HepG2 (cell line): Measurements from ENCODE around the gene C1QTNF5. TPM values are rescaled to one million over a fixed set of nuclear protein-coding genes. Genes with fewer than 3 reads are reported as not detected.

ENCODE experiments used
- ATAC-seq: fragments of 200-7000 bp; cut with Tn5 transposase; 3 replicates; pipeline ENCODE4 v1.9.1; 2020; ENCODE audit warnings: mild to moderate bottlenecking, moderate library complexity
- BruUV-seq: library from RNA; stranded (reverse); fragments of 400-500 nt; replicated peaks from 2 replicates; lab custom pipeline; 2021; lab: Mats Ljungman, UMichigan
- CTCF ChIA-PET: fragments of 300-600 bp; formaldehyde crosslinking; extraction: SDS; loops from one replicate; lab custom pipeline; 2021; ENCODE audit warnings: low total read pairs, inconsistent platforms, low intra/inter-chr PET ratio; lab: Yijun Ruan, JAX
- POLR2A ChIA-PET: fragments of 350-600 bp; sonication (Branson Sonifier 250); formaldehyde crosslinking; loops from one replicate; lab custom pipeline; 2020; ENCODE audit warnings: antibody characterized with exemption, inconsistent platforms; lab: Yijun Ruan, JAX
- DNase-seq: peaks from one replicate; pipeline ENCODE4 v3.0.0-alpha.2; 2015; ENCODE audit warnings: low spot score
- FAIRE-seq: peaks from 3 replicates; lab custom pipeline; 2011; peaks lifted over from hg19 to GRCh38; lab: Jason Lieb, UNC
- H2AFZ ChIP-seq: one replicate; pipeline ENCODE4 v1.6.1; 2011; ENCODE audit warnings: low read length, inconsistent platforms
- H3K27ac ChIP-seq: fragments of 300-600 bp; 3 replicates; pipeline ENCODE4 v1.8.0; 2011; ENCODE audit warnings: mixed run types, mild to moderate bottlenecking, mixed read lengths, low read length, inconsistent platforms; ENCODE audit not compliant: insufficient read depth; ENCODE audit errors: extremely low read length
- H3K27me3 ChIP-seq, 2 experiments: fragments of 200-600 bp in 1 of 2; 2 replicates in 1 of 2; 3 replicates in 1 of 2; pipeline versions ENCODE4 v1.6.0 to v1.8.0; 2011; ENCODE audit warnings: low read length in 2 of 2, mild to moderate bottlenecking in 2 of 2, moderate library complexity in 2 of 2, inconsistent platforms in 1 of 2; ENCODE audit not compliant: insufficient read depth in 2 of 2, control insufficient read depth in 1 of 2
- H3K36me3 ChIP-seq, 2 experiments: fragments of 200-600 bp in 1 of 2; replicated peaks in 1 of 2; 2 replicates in 1 of 2; 3 replicates in 1 of 2; pipeline versions ENCODE4 v1.5.1 to v1.8.0; 2011; ENCODE audit warnings: low read length in 2 of 2, inconsistent platforms in 1 of 2; ENCODE audit not compliant: insufficient read depth in 2 of 2, control insufficient read depth in 1 of 2
- H3K4me1 ChIP-seq: 2 replicates; pipeline ENCODE4 v1.5.1; 2012; ENCODE audit warnings: low read length, inconsistent platforms; ENCODE audit not compliant: insufficient read depth
- H3K4me2 ChIP-seq: 2 replicates; pipeline ENCODE4 v1.6.0; 2011; ENCODE audit warnings: low read depth, low read length, inconsistent platforms
- H3K4me3 ChIP-seq, 3 experiments: fragments of 200-600 bp in 1 of 3; sonication (generic), shearing (Covaris generic) in 1 of 3; replicated peaks in 1 of 3; 2 replicates each; pipeline ENCODE4 v1.5.1; 2011 to 2016; ENCODE audit warnings: low read length in 3 of 3, inconsistent platforms in 2 of 3, low read depth in 2 of 3, mild to moderate bottlenecking in 2 of 3, control low read depth in 1 of 3, mixed read lengths in 1 of 3; ENCODE audit not compliant: insufficient read depth in 1 of 3
- H3K79me2 ChIP-seq: one replicate; pipeline ENCODE4 v1.6.1; 2011; ENCODE audit warnings: low read length, inconsistent platforms; ENCODE audit not compliant: insufficient read depth
- H3K9ac ChIP-seq: 2 replicates; pipeline ENCODE4 v1.6.0; 2011; ENCODE audit warnings: mild to moderate bottlenecking, low read depth, low read length, inconsistent platforms; ENCODE audit not compliant: insufficient read depth
- H3K9me3 ChIP-seq: 2 replicates; pipeline ENCODE4 v1.5.1; 2012; ENCODE audit warnings: mild to moderate bottlenecking, low read length
- H4K20me1 ChIP-seq: 2 replicates; pipeline ENCODE4 v1.6.0; 2011; ENCODE audit warnings: inconsistent platforms, mild to moderate bottlenecking, low read length, moderate library complexity; ENCODE audit not compliant: insufficient read depth
- ELF3 ChIP-seq: IDR thresholded peaks from 2 replicates; pipeline ENCODE4 v1.6.1; 2016; ENCODE audit warnings: missing genetic modification reagents, missing compliant biosample characterization
- FOXK2 ChIP-seq: fragments of 450-650 bp; IDR thresholded peaks from 2 replicates; pipeline ENCODE4 v1.6.1; 2016
- GATA4 ChIP-seq: sonication (generic); IDR thresholded peaks from 2 replicates; pipeline ENCODE4 v1.6.1; 2016; ENCODE audit warnings: antibody characterized with exemption, low read depth, borderline replicate concordance
- HDAC1 ChIP-seq: sonication (generic); formaldehyde crosslinking; IDR thresholded peaks from 2 replicates; pipeline ENCODE4 v1.5.1; 2020; ENCODE audit warnings: mild to moderate bottlenecking, missing genetic modification reagents
- KDM3A ChIP-seq: IDR thresholded peaks from 2 replicates; pipeline ENCODE4 v1.6.1; 2018; ENCODE audit warnings: low read depth, missing compliant biosample characterization
- KDM5A ChIP-seq: fragments of 200-600 bp; sonication (generic); IDR thresholded peaks from 2 replicates; pipeline ENCODE4 v1.7.0; 2018; ENCODE audit warnings: antibody characterized with exemption, mild to moderate bottlenecking, low read length, borderline replicate concordance
- MBD4 ChIP-seq: IDR thresholded peaks from 2 replicates; pipeline ENCODE4 v1.6.1; 2012; ENCODE audit warnings: low read length, inconsistent platforms, borderline replicate concordance
- SP5 ChIP-seq: IDR thresholded peaks from 2 replicates; pipeline ENCODE4 v1.6.1; 2016; ENCODE audit warnings: low read depth, borderline replicate concordance
- ZC3H4 ChIP-seq: sonication (generic); formaldehyde crosslinking; IDR thresholded peaks from 2 replicates; pipeline ENCODE4 v1.4.0; 2020; ENCODE audit warnings: missing genetic modification reagents, borderline replicate concordance
- ZNF205 ChIP-seq: IDR thresholded peaks from 2 replicates; pipeline ENCODE4 v1.6.1; 2018; ENCODE audit warnings: missing biosample characterization, missing genetic modification reagents
- ZNF331 ChIP-seq: sonication (generic); formaldehyde crosslinking; IDR thresholded peaks from 2 replicates; pipeline ENCODE4 v1.4.0; 2020; ENCODE audit warnings: missing genetic modification reagents
- ZNF747 ChIP-seq: sonication (generic); formaldehyde crosslinking; IDR thresholded peaks from 2 replicates; pipeline ENCODE4 v1.8.1; 2023; ENCODE audit warnings: missing genetic modification reagents, mild to moderate bottlenecking, borderline replicate concordance
- WGBS: methylation state at CpG from one replicate; pipeline ENCODE4 v1.1.6; 2017; ENCODE audit warnings: low lambda C conversion rate; 5-methylcytosine and 5-hydroxymethylcytosine counted together
- in situ Hi-C: cut with HindIII; loops from 2 replicates; pipeline ENCODE4 v1.10.0; 2017; ENCODE audit warnings: low pct_unique_long_range_greater_than_20kb; ENCODE audit not compliant: extremely low pct_ligation_motif_present
- intact Hi-C: fragments of 100-400 bp; cut with micrococcal nuclease; formaldehyde crosslinking; loops from one replicate; pipeline ENCODE4 v1.10.0; 2022; ENCODE audit not compliant: unreplicated experiment
- polyA plus RNA-seq, 8 experiments: library from polyadenylated mRNA; depleted of rRNA in 3 of 8; stranded (reverse) in 7 of 8; unstranded in 1 of 8; fragments of >200 nt; fragmentation: Illumina TruSeq in 4 of 8; extraction: Trizol in 4 of 8; gene quantifications; 2 replicates each; pipeline versions ENCODE4 v1.2.1 to v1.2.3, GENCODE V29; 2011 to 2016; ENCODE audit warnings: low read depth in 4 of 8, missing spikeins in 1 of 8, mixed read lengths in 1 of 8; ENCODE audit not compliant: insufficient read depth in 1 of 8
- total RNA-seq, 5 experiments: library from RNA; depleted of rRNA; stranded (reverse); fragments of >200 nt; fragmentation: Illumina TruSeq; extraction: Trizol; gene quantifications; 2 replicates each; pipeline ENCODE4 v1.2.3, GENCODE V29; 2016; ENCODE audit warnings: low read depth in 1 of 5
- TF ChIP-seq, protein P1 (sequence below): sonication (generic); formaldehyde crosslinking; IDR thresholded peaks from 2 replicates; pipeline ENCODE4 v1.5.0; 2020; ENCODE audit warnings: mild to moderate bottlenecking, missing genetic modification reagents, borderline replicate concordance
- TF ChIP-seq, protein P2 (sequence below): sonication (generic); formaldehyde crosslinking; IDR thresholded peaks from 2 replicates; pipeline ENCODE4 v1.4.0; 2020; ENCODE audit warnings: missing genetic modification reagents
- TF ChIP-seq, protein P3 (sequence below): sonication (generic); formaldehyde crosslinking; IDR thresholded peaks from 2 replicates; pipeline ENCODE4 v1.5.0; 2020; ENCODE audit warnings: mild to moderate bottlenecking, missing genetic modification reagents, borderline replicate concordance

C1QTNF5 gene
- total and polyA plus RNA-seq, 2 of the 13 experiments (the other 11 are each of a cell fraction or from before 2014, with no cell fraction given): 0.86 to 1.2 TPM

DNA sequence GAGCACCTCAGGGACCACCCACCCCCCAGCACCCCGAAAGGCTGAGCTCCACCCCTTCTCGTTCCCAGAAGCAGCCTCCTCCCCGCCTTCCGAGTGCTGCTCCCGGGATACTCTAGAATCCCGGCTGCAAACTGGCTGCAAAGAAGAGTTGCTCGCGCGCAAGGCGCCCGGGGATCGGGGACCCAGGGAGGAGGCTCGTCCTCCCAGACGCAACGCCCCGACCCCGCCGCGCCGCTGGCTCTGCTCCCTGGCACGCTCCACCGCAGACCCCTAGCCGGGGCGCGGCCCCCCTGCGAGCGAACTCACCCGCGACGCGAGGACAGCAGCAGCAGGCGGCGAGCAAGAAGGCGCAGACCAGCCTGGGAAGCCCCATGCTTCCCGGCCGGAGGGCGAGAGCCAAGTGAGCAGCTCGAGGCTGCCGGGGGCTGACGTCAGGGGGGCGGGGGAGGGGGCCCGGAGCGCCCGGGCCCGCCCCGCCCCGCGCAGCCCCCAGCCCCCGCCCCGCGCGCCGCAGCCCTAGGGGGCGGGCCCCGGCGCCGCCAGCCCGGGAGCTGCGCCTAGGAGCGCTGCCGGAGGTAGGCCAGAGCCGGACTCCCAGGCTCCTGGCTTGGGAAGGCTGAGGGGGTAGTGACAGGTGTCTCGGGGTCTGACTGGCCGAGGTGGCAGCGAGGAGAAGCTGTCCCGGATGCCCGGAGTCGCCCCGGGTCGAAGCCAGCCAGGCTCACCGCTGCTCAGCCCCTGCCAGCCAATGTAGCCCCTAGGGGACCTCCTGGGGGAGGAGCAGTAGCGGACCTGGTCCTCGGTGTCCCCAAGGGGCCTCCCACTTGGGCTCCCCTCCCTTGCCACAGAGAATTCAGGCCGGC lies 23.7 kb downstream of the C1QTNF5 start, which contains the start of gene MCAM:
Gene MCAM, minus strand, starts transcription at position 402 of the 863 bp plus-strand sequence. Its CDS starts 29 bp downstream, at position 373.
- Histone ChIP-seq H4K20me1 (no peaks in the 10 kb centered on the region), H3K9ac (peak within 1 kb of the TSS; percentile 70), H3K4me2 (peak within 1 kb of the TSS; percentile 96), H3K9me3 (no peaks in the 10 kb centered on the region), H3K4me1 (peaks cover 58% of the 10 kb centered on the region), H3K27ac (no peak within 1 kb of the TSS), H2AFZ (peak within 1 kb of the TSS; percentile 30), H3K4me3 (peak within 1 kb of the TSS; percentile 63 to 77 (median 76)), H3K36me3 (no peaks in the 10 kb centered on the region), H3K27me3 (peaks cover 0 to 9% of the 10 kb centered on the region in 2 experiments; a peak in 1 of 5 replicates), H3K79me2 (no peaks in the 10 kb centered on the region)
- no peak for FAIRE-seq
- in situ Hi-C loops (no loop called here), intact Hi-C loops (no loop called here)
- no CpG with 5 or more reads among the region's 74 CpGs for WGBS
- ATAC-seq: peak; percentile 51
- POLR2A ChIA-PET: interaction anchor here (1.1 to 3.0 kb wide), 12 partner anchors 8 to 232 kb away, joined by 3 to 14 read pairs (median 5); partner anchors contain the start of genes HMBS, RNF26 and USP2
- BruUV-seq: no TSS peak
- peak; percentile 41 for DNase-seq
- CTCF ChIA-PET: no interaction called here
- TF ChIP-seq MBD4 (no peak), ZC3H4 (no peak), ZNF331 (CRISPR knock-in tag) (no peak), SP5 (CRISPR knock-in tag) (0 out of 2 replicates have a peak, but pooled peaks have one; percentile 24), ZNF205 (CRISPR knock-in tag) (no peak), KDM3A (no peak), KDM5A (no peak), HDAC1 (CRISPR knock-in tag) (no peak), GATA4 (no peak), ELF3 (CRISPR knock-in tag) (no peak), ZNF747 (CRISPR knock-in tag) (peak; percentile 22; the same call in 1 of the 2 replicates), FOXK2 (no peak)
- TF ChIP-seq, protein P1, sequence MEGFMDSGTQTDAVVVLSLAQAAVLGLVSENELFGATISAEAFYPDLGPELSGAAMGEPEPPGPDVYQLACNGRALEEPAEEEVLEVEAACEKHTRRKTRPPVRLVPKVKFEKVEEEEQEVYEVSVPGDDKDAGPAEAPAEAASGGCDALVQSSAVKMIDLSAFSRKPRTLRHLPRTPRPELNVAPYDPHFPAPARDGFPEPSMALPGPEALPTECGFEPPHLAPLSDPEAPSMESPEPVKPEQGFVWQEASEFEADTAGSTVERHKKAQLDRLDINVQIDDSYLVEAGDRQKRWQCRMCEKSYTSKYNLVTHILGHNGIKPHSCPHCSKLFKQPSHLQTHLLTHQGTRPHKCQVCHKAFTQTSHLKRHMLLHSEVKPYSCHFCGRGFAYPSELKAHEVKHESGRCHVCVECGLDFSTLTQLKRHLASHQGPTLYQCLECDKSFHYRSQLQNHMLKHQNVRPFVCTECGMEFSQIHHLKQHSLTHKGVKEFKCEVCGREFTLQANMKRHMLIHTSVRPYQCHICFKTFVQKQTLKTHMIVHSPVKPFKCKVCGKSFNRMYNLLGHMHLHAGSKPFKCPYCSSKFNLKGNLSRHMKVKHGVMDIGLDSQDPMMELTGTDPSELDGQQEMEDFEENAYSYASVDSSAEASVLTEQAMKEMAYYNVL (CRISPR knock-in tag): no peak
- TF ChIP-seq, protein P2, sequence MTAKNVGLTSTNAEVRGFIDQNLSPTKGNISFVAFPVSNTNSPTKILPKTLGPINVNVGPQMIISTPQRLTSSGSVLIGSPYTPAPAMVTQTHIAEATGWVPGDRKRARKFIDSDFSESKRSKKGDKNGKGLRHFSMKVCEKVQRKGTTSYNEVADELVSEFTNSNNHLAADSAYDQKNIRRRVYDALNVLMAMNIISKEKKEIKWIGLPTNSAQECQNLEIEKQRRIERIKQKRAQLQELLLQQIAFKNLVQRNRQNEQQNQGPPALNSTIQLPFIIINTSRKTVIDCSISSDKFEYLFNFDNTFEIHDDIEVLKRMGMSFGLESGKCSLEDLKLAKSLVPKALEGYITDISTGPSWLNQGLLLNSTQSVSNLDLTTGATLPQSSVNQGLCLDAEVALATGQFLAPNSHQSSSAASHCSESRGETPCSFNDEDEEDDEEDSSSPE (CRISPR knock-in tag): no peak
- TF ChIP-seq, protein P3, sequence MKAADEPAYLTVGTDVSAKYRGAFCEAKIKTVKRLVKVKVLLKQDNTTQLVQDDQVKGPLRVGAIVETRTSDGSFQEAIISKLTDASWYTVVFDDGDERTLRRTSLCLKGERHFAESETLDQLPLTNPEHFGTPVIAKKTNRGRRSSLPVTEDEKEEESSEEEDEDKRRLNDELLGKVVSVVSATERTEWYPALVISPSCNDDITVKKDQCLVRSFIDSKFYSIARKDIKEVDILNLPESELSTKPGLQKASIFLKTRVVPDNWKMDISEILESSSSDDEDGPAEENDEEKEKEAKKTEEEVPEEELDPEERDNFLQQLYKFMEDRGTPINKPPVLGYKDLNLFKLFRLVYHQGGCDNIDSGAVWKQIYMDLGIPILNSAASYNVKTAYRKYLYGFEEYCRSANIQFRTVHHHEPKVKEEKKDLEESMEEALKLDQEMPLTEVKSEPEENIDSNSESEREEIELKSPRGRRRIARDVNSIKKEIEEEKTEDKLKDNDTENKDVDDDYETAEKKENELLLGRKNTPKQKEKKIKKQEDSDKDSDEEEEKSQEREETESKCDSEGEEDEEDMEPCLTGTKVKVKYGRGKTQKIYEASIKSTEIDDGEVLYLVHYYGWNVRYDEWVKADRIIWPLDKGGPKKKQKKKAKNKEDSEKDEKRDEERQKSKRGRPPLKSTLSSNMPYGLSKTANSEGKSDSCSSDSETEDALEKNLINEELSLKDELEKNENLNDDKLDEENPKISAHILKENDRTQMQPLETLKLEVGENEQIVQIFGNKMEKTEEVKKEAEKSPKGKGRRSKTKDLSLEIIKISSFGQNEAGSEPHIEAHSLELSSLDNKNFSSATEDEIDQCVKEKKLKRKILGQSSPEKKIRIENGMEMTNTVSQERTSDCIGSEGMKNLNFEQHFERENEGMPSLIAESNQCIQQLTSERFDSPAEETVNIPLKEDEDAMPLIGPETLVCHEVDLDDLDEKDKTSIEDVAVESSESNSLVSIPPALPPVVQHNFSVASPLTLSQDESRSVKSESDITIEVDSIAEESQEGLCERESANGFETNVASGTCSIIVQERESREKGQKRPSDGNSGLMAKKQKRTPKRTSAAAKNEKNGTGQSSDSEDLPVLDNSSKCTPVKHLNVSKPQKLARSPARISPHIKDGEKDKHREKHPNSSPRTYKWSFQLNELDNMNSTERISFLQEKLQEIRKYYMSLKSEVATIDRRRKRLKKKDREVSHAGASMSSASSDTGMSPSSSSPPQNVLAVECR (CRISPR knock-in tag): peak; percentile 21; the same call in 1 of the 2 replicates
